PC-3 (cell line): ENCODE measurements around the gene OSBPL2. TPM values are rescaled to one million over a fixed set of nuclear protein-coding genes. Genes with fewer than 3 reads are reported as not detected.

Experiments used
- ATAC-seq: fragments of 200-7000 bp; cut with Tn5 transposase; 2 replicates; pipeline ENCODE4 v1.9.1; 2020; ENCODE audit warnings: mild to moderate bottlenecking, moderate library complexity
- BruUV-seq: library from RNA; stranded (reverse); fragments of 400-500 nt; replicated peaks from 2 replicates; lab custom pipeline; 2021; lab: Mats Ljungman, UMichigan
- CTCF ChIA-PET: fragments of 300-600 bp; sonication (Branson Sonifier 250); formaldehyde crosslinking; loops from one replicate; lab custom pipeline; 2022; ENCODE audit warnings: antibody characterized with exemption; lab: Charles Lee
- POLR2A ChIA-PET: fragments of 300-600 bp; sonication (Branson Sonifier 250); formaldehyde crosslinking; loops from one replicate; lab custom pipeline; 2022; ENCODE audit warnings: antibody characterized with exemption; ENCODE audit not compliant: unreplicated experiment; lab: Charles Lee
- DNase-seq: peaks from one replicate; pipeline ENCODE4 v3.0.0-alpha.2; 2015
- H2AFZ ChIP-seq: fragments of 300-600 bp; sonication (generic); 2 replicates; pipeline ENCODE4 v1.6.0; 2016; ENCODE audit warnings: antibody characterized with exemption, low read length
- H3F3A ChIP-seq: fragments of 300-600 bp; sonication (generic); one replicate; pipeline ENCODE4 v1.6.0; 2017; ENCODE audit warnings: antibody characterized with exemption, low read length, control low read depth, mild to moderate bottlenecking; ENCODE audit not compliant: unreplicated experiment
- H3K27ac ChIP-seq: fragments of 300-600 bp; sonication (generic); 2 replicates; pipeline ENCODE4 v1.5.1; 2016; ENCODE audit warnings: mild to moderate bottlenecking, low read length
- H3K27me3 ChIP-seq: fragments of 300-600 bp; sonication (generic); 2 replicates; pipeline ENCODE4 v1.6.1; 2016; ENCODE audit warnings: low read length, mixed read lengths
- H3K36me3 ChIP-seq: fragments of 300-600 bp; sonication (generic); 2 replicates; pipeline ENCODE4 v1.6.1; 2016; ENCODE audit warnings: low read depth, mixed run types, low read length, mixed read lengths
- H3K4me1 ChIP-seq: fragments of 300-600 bp; sonication (generic); 2 replicates; pipeline ENCODE4 v1.5.1; 2016; ENCODE audit warnings: low read length; ENCODE audit not compliant: insufficient read depth
- H3K4me2 ChIP-seq: fragments of 300-600 bp; sonication (generic); 2 replicates; pipeline ENCODE4 v1.6.0; 2016; ENCODE audit warnings: low read length
- H3K4me3 ChIP-seq: fragments of 300-600 bp; sonication (generic); 2 replicates; pipeline ENCODE4 v1.5.1; 2016; ENCODE audit warnings: mild to moderate bottlenecking, low read length, mixed read lengths
- H3K79me2 ChIP-seq: fragments of 300-600 bp; sonication (generic); 2 replicates; pipeline ENCODE4 v1.6.1; 2017; ENCODE audit warnings: low read length, mixed read lengths
- H3K9ac ChIP-seq: fragments of 300-600 bp; sonication (generic); 2 replicates; pipeline ENCODE4 v1.6.0; 2016; ENCODE audit warnings: mild to moderate bottlenecking, low read length
- H3K9me2 ChIP-seq: fragments of 300-600 bp; sonication (generic); replicated peaks from 2 replicates; pipeline ENCODE4 v1.6.1; 2016; ENCODE audit warnings: mixed run types, low read length, mixed read lengths
- H3K9me3 ChIP-seq: fragments of 300-600 bp; sonication (generic); 2 replicates; pipeline ENCODE4 v1.6.1; 2016; ENCODE audit warnings: low read length, mixed read lengths
- H4K20me1 ChIP-seq: fragments of 300-600 bp; sonication (generic); 2 replicates; pipeline ENCODE4 v1.6.1; 2016; ENCODE audit warnings: low read length, mixed read lengths
- CTCF ChIP-seq: fragments of 300-600 bp; sonication (generic); conservative IDR thresholded peaks from 2 replicates; pipeline ENCODE4 v1.5.1; 2017; ENCODE audit warnings: antibody characterized with exemption, low read depth, mild to moderate bottlenecking, low read length
- EZH2 ChIP-seq: fragments of 300-600 bp; sonication (generic); IDR thresholded peaks from one replicate; pipeline ENCODE4 v1.6.1; 2017; ENCODE audit warnings: antibody characterized with exemption, mild to moderate bottlenecking, low read length; ENCODE audit not compliant: unreplicated experiment
- EZH2phosphoT487 ChIP-seq: fragments of 300-600 bp; sonication (generic); IDR thresholded peaks from 2 replicates; pipeline ENCODE4 v1.6.1; 2018; ENCODE audit warnings: mild to moderate bottlenecking, antibody characterized with exemption, low read length, borderline replicate concordance
- intact Hi-C: fragments of 100-400 bp; cut with micrococcal nuclease; formaldehyde crosslinking; loops from 2 replicates; pipeline ENCODE4 v1.9.0; 2023
- total RNA-seq: library from RNA; depleted of rRNA; stranded (reverse); fragments of >200 nt; gene quantifications from 2 replicates; pipeline ENCODE4 v1.2.3, GENCODE V29; 2014

OSBPL2 gene
- total RNA-seq, 1 experiment from 2014 or later, result 39.7 TPM

GRCh38 chr20:62195075-62195405 lies 43.3 kb upstream of the OSBPL2 start:
- Histone ChIP-seq H3K9me3 (no peaks in the 10 kb centered on the region), H3K9me2 (no peaks in the 10 kb centered on the region), H3F3A (no peaks in the 10 kb centered on the region), H3K36me3 (peaks cover 31% of the 10 kb centered on the region), H3K9ac (no peak overlapping the region), H4K20me1 (no peaks in the 10 kb centered on the region), H3K79me2 (peaks cover 11% of the 10 kb centered on the region), H3K27ac (no peak overlapping the region), H3K4me2 (no peak overlapping the region), H3K4me3 (no peak overlapping the region), H3K27me3 (no peaks in the 10 kb centered on the region), H2AFZ (no peak overlapping the region), H3K4me1 (no peaks in the 10 kb centered on the region)
- ATAC-seq, result no peak
- no peak for DNase-seq
- intact Hi-C loops, result no loop called here
- BruUV-seq, result no TSS peak
- POLR2A ChIA-PET, result no interaction called here
- TF ChIP-seq EZH2, result no peak
- no peak for TF ChIP-seq CTCF
- no peak for TF ChIP-seq EZH2phosphoT487
- CTCF ChIA-PET, result interaction anchor here (0.6 kb wide), 1 partner anchor 190 kb away, joined by 3 read pairs; no protein-coding TSS in a partner anchor

GRCh38 chr20:62195736-62196135 lies 42.6 kb upstream of the OSBPL2 start:
- no peak for ATAC-seq
- no peak overlapping the region for H3K4me2 ChIP-seq
- ChIA-PET CTCF (interaction anchor here (0.6 kb wide), 1 partner anchor 190 kb away, joined by 3 read pairs; no protein-coding TSS in a partner anchor), POLR2A (no interaction called here)
- intact Hi-C loops, result no loop called here
- H3F3A ChIP-seq, result no peaks in the 10 kb centered on the region
- H4K20me1 ChIP-seq, result no peaks in the 10 kb centered on the region
- no peak overlapping the region for H3K27ac ChIP-seq
- TF ChIP-seq EZH2 (no peak), EZH2phosphoT487 (no peak), CTCF (no peak)
- no peak for DNase-seq
- H2AFZ ChIP-seq, result no peak overlapping the region
- H3K4me1 ChIP-seq, result no peaks in the 10 kb centered on the region
- H3K4me3 ChIP-seq, result no peak overlapping the region
- no TSS peak for BruUV-seq
- no peaks in the 10 kb centered on the region for H3K27me3 ChIP-seq
- peaks cover 4% of the 10 kb centered on the region; the same call in 1 of the 2 replicates for H3K79me2 ChIP-seq
- no peaks in the 10 kb centered on the region for H3K9me2 ChIP-seq
- H3K9ac ChIP-seq, result no peak overlapping the region
- H3K36me3 ChIP-seq, result peaks cover 36% of the 10 kb centered on the region
- H3K9me3 ChIP-seq, result no peaks in the 10 kb centered on the region

- CTCF ChIA-PET, result no interaction called here
- TF ChIP-seq CTCF, result no peak
- no peak for TF ChIP-seq EZH2
- TF ChIP-seq EZH2phosphoT487, result no peak
Observed at GRCh38 chr20:62196286-62196685, 42.0 kb upstream of the OSBPL2 start.

More at GRCh38 chr20:62196286-62196685, 42.0 kb upstream of the OSBPL2 start:
- no peaks in the 10 kb centered on the region for H3K9me2 ChIP-seq
- H3K4me1 ChIP-seq, result no peaks in the 10 kb centered on the region
- BruUV-seq, result no TSS peak
- H4K20me1 ChIP-seq, result no peaks in the 10 kb centered on the region
- H3K79me2 ChIP-seq, result no peaks in the 10 kb centered on the region
- intact Hi-C loops, result no loop called here
- ATAC-seq, result no peak
- no peaks in the 10 kb centered on the region for H3F3A ChIP-seq
- H3K4me3 ChIP-seq, result no peak overlapping the region
- DNase-seq, result no peak
- POLR2A ChIA-PET, result no interaction called here
- H3K9me3 ChIP-seq, result no peaks in the 10 kb centered on the region
- no peaks in the 10 kb centered on the region for H3K27me3 ChIP-seq
- H3K27ac ChIP-seq, result no peak overlapping the region
- no peak overlapping the region for H2AFZ ChIP-seq
- H3K36me3 ChIP-seq, result peaks cover 40% of the 10 kb centered on the region
- no peak overlapping the region for H3K9ac ChIP-seq
- no peak overlapping the region for H3K4me2 ChIP-seq
